ENCODE data around the gene KCNMA1. TPM values are rescaled to one million over a fixed set of nuclear protein-coding genes. Genes with fewer than 3 reads are reported as not detected.

KCNMA1 gene
- total RNA-seq, 1 donor from 2014 or later = 2.0 TPM

DNA sequence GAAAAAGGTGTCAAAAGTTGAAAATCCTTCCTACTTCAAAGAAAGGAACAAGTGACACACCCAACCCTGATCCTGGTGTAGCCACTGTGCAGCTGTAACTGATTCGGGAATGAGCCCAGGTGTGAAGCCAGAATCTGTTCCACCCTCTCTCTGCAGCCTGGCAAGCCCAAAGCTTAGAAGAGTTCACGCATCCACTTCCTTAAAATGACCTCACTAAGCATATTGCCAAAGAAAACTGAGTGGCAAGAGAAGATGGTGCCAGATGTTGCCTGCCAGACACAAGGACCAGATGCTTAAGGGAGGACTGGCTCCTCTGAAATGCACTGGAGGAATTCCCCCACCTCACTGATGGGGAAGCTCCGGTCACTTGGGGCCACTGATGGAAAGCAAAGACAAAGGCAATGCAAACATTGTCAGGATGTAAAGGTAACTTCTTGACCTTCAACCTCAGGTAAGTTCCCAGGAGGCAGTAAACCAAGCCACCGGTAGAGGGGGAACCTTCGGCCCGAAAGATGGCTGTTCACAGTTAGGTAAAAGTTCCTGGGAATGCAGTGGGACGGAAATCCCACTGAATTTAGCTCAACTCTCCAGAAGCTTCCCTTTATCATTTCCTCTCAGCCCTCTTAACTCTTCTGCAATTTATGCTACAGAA lies 554.9 kb downstream of the KCNMA1 start:
- ATAC-seq (ENCODE audit: poor library complexity) = no peak
- DNase-seq = no peak
- intact Hi-C loops (cut with DNase I) = no loop called here

DNA sequence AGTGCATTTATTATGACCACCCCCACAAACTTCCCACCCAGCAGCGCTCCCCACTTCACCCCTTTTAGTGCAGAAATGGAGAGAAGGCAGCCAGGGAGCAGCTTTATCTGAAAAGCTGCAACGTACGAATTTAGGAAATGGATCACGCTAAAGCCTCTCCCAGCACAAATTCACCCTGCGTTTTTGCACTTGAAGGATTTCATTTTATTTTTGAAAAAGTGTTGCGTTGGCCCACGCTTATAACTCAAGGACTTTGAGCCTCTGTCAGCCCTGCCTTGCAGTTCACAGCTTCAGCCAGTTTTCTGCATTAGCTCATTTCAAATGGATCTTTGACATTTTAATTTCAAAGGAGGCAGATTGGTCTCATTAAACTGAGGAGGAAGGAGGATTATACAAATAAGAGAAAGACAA lies 556.1 kb downstream of the KCNMA1 start:
- intact Hi-C loops (cut with DNase I) = no loop called here
- ATAC-seq (ENCODE audit: poor library complexity) (no peak), DNase-seq (no peak)

DNA sequence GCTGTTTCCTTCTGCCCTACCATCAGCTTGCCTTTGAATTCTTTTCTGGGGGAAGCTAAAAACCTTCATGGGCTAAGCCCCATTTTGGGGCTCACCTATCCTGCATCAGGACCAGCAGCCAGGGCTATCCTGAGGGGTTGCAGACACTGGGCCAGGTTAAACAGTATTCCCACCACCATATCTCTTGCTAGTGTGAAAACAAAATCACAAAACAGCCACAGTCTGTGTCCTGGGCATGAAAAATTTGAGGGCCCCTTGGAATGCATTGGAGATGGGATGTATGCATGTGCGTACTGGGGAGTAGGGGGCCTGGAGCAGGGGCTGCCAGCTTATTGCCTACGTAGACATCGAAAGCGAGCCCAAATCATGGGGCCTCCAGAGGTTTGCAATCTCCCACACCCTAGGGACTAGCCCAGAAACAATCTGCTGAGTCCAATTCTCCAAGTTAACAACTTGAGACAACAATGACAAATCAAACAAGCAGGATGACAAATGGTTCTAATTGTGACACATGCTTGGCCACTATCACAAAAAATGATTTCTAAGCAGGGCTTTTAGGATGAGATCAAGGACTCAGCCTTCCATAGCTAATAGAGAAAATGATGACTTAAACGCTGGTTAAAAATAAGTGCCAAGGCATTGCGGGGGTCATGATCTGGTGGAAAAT lies 557.1 kb downstream of the KCNMA1 start:
- intact Hi-C loops (cut with DNase I) = no loop called here
- ATAC-seq (ENCODE audit: poor library complexity) (no peak), DNase-seq (no peak)

DNA sequence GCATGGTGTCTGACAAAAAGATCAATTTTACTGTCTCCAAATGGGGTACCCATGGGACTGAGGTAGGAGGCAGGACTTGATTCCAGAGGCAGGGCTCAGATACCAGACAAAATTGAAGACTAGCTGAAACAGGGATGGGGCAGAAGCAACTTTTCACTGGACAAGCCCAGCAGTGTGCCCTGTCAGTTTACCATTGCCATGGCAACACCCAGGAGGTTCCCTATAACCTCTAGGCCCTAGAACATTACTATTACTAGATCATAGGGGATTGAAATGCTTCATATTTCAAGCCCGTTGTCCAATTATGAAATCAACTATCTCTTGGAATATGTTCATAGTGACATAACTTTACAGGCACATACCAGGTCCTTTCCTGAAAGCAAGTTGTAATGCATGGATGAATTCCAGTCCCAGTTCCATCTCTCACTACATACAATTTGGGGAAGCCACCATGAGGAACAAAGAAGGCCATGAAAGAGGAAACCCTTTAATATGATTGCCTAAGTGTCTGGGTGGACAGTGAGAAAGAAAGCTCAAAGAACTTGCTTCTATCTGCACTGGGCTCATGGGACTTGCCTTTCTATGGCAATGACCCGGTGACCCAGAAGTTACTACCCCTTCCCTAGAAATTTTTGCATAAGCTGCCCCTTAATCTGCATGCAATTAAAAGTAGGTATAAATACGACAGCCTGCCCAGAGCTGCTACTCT lies 557.9 kb downstream of the KCNMA1 start:
- intact Hi-C loops (cut with DNase I) = no loop called here
- peak; percentile 7 for ATAC-seq (ENCODE audit: poor library complexity)
- no peak for DNase-seq

GRCh38 chr10:77077316-77077945 lies 560.2 kb downstream of the KCNMA1 start:
- DNase-seq (no peak), ATAC-seq (ENCODE audit: poor library complexity) (no peak)
- intact Hi-C loops (cut with DNase I) = no loop called here

GRCh38 chr10:77075926-77076325 lies 561.7 kb downstream of the KCNMA1 start:
- ATAC-seq (ENCODE audit: poor library complexity) (no peak), DNase-seq (no peak)
- intact Hi-C loops (cut with DNase I) = no loop called here

- no peak for ATAC-seq (ENCODE audit: poor library complexity)
Measured at GRCh38 chr10:77074104-77074624, 563.4 kb downstream of the KCNMA1 start.

GRCh38 chr10:77073663-77073960 lies 564.0 kb downstream of the KCNMA1 start:
- no peak for ATAC-seq (ENCODE audit: poor library complexity)
- intact Hi-C loops (cut with DNase I) = no loop called here
- DNase-seq = no peak

More at GRCh38 chr10:77074104-77074624, 563.4 kb downstream of the KCNMA1 start:
- intact Hi-C loops (cut with DNase I) = no loop called here
- no peak for DNase-seq

GRCh38 chr10:77072836-77073662 lies 564.6 kb downstream of the KCNMA1 start:
- intact Hi-C loops (cut with DNase I) = no loop called here

DNA sequence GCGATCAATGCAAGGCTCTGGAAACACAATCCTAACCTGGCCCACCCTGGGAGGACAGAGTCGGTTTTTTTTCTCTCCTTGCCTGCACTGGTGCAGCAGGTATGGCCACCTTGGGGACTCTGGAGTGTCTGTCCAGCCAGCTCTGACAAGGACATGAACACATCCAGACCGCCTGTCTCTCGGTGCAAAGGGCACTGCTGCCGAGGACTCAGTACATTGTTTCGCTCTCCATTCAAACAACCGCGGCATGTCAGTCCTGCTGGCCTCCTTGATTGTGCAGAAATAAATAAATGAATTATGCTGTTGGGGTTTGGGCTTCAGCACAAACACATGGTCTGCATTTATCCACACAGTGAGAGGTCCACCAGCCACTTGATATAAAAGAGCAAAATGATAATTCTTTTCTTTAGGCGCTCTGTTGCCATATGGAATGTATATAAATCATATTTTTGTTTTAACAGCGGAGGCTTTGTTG lies 565.2 kb downstream of the KCNMA1 start:
- no peak for DNase-seq
- intact Hi-C loops (cut with DNase I) = no loop called here
- no peak for ATAC-seq (ENCODE audit: poor library complexity)

More at GRCh38 chr10:77072836-77073662, 564.6 kb downstream of the KCNMA1 start:
- ATAC-seq (ENCODE audit: poor library complexity) (peak; percentile 43), DNase-seq (peak; percentile 62)

DNA sequence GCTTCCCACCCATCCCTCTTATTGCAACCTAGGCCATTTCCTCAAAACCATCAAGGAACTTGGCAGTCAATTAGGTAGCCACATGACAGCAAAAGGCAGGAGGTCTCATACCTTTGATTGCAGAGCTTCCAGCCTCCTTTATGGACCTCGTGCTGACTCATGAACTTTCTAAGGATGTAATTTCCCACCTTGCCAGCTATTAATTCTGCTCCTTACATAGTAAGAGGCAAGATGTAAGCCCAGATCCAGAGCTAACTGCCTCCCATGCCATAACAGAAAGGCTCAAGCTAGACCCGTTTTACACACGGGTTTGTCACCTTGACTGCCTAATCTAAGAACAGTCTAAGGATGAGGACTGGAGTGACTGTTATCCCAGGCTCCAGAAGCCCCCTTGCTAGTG lies 565.7 kb downstream of the KCNMA1 start:
- no peak for ATAC-seq (ENCODE audit: poor library complexity)
- DNase-seq = no peak
- intact Hi-C loops (cut with DNase I) = no loop called here

DNA sequence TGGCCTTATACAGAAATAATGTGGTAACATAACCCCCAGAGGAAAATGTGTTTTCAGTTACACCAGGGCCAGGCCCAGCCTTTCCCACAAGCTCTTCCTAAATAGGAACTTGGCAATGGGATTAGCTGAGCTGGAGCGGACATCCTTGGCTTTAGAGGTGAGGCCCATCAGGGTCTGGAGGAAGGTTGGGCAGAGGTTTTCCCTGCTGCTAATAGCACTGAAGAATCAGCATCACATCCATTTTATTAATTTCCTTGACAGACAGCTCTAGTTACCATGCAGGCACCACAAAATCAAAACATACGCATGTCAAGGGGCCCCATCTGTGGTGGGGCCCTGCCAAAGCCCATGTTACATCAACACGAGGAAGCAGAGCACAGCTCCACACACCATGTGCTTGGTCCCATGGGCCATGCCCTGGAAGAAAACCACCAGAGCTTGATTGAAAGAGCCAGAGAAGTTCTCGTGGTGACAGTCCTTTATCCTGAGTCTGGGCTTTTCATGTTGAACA lies 566.6 kb downstream of the KCNMA1 start:
- DNase-seq (peak; percentile 82), ATAC-seq (ENCODE audit: poor library complexity) (peak; percentile 85)
- intact Hi-C loops (cut with DNase I) = no loop called here

- ATAC-seq (ENCODE audit: poor library complexity) (no peak), DNase-seq (no peak)
- intact Hi-C loops (cut with DNase I) = no loop called here
Measured at GRCh38 chr10:77070346-77070745, 567.3 kb downstream of the KCNMA1 start.

- intact Hi-C loops (cut with DNase I) = no loop called here
- ATAC-seq (ENCODE audit: poor library complexity) = no peak
Measured at GRCh38 chr10:77068969-77069368, 568.6 kb downstream of the KCNMA1 start.

GRCh38 chr10:77068272-77068671 lies 569.3 kb downstream of the KCNMA1 start:
- ATAC-seq (ENCODE audit: poor library complexity) (no peak), DNase-seq (no peak)
- intact Hi-C loops (cut with DNase I) = no loop called here

More at GRCh38 chr10:77068969-77069368, 568.6 kb downstream of the KCNMA1 start:
- no peak for DNase-seq

DNA sequence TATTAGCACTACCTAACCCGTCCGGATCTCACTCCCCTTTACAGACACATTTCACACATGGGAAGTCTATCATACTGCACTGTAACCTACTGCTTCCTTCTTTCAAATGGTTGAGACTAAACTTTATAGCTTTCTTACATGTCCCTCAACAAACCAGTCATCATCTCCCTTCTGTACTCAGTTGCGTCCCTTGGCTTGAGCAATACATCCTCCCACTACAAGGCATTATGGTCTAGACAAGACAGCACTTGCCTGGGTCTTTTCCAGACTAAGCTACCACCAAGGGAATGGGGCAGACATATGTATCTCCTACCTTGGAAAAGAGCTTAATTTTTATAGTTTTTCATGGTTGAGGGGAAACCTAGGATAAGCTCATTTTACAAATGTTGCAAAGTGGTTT lies 575.2 kb downstream of the KCNMA1 start:
- ATAC-seq (ENCODE audit: poor library complexity) = no peak
- no peak for DNase-seq
- intact Hi-C loops (cut with DNase I) = no loop called here

- no peak for DNase-seq
- intact Hi-C loops (cut with DNase I) = no loop called here
- ATAC-seq (ENCODE audit: poor library complexity) = no peak
Measured at GRCh38 chr10:77060913-77061312, 576.7 kb downstream of the KCNMA1 start.

DNA sequence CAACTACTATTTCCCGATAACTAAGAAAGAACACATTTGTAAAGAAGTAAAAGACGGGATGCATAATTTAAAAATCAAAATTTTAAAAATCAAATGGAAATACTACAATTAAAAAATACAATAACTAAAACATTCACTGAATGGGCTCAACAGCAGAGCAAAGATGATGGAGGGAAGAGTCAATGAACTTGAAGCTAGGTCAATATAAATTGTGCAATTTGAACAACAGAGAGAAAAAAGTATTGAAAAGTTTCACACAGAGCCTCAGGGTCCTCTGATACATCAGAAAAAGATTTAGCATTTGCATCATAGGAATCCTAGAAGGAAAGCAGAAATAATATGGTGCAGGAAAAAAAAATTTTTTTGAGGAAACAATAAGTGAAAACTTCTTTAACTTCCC lies 581.0 kb downstream of the KCNMA1 start:
- ATAC-seq (ENCODE audit: poor library complexity) (no peak), DNase-seq (no peak)
- intact Hi-C loops (cut with DNase I) = no loop called here
